Measurements from ENCODE around the gene CLVS2.

Gene CLVS2

GRCh38 chr6:123036648-123037047 is 40.6 kb downstream of the CLVS2 start:
- in situ Hi-C loops (cut with MboI; ENCODE audit: low sequenced_read_pairs, unreplicated experiment), result no loop called here
- no peak for DNase-seq (ENCODE audit: low spot score)

GRCh38 chr6:123039431-123039830 is 43.4 kb downstream of the CLVS2 start:
- in situ Hi-C loops (cut with MboI; ENCODE audit: low sequenced_read_pairs, unreplicated experiment), result no loop called here
- TF ChIP-seq CTCF (IDR thresholded peaks at IDR 0.05; ENCODE audit: borderline replicate concordance, control extremely low read depth, extremely low read depth, insufficient read depth, missing control alignments), result no peak
- DNase-seq (ENCODE audit: low spot score), result no peak

More at GRCh38 chr6:123036648-123037047, 40.6 kb downstream of the CLVS2 start:
- TF ChIP-seq CTCF (IDR thresholded peaks at IDR 0.05; ENCODE audit: borderline replicate concordance, control extremely low read depth, extremely low read depth, insufficient read depth, missing control alignments), result no peak

GRCh38 chr6:123042401-123042800 is 46.4 kb downstream of the CLVS2 start:
- in situ Hi-C loops (cut with MboI; ENCODE audit: low sequenced_read_pairs, unreplicated experiment), result no loop called here
- DNase-seq (ENCODE audit: low spot score), result no peak
- no peak for TF ChIP-seq CTCF (IDR thresholded peaks at IDR 0.05; ENCODE audit: borderline replicate concordance, control extremely low read depth, extremely low read depth, insufficient read depth, missing control alignments)

- in situ Hi-C loops (cut with MboI; ENCODE audit: low sequenced_read_pairs, unreplicated experiment), result no loop called here
- TF ChIP-seq CTCF (IDR thresholded peaks at IDR 0.05; ENCODE audit: borderline replicate concordance, control extremely low read depth, extremely low read depth, insufficient read depth, missing control alignments), result no peak
- DNase-seq (ENCODE audit: low spot score), result no peak
Measured at GRCh38 chr6:123044341-123044860, 48.4 kb downstream of the CLVS2 start.

- no peak for DNase-seq (ENCODE audit: low spot score)
- TF ChIP-seq CTCF (IDR thresholded peaks at IDR 0.05; ENCODE audit: borderline replicate concordance, control extremely low read depth, extremely low read depth, insufficient read depth, missing control alignments), result no peak
- in situ Hi-C loops (cut with MboI; ENCODE audit: low sequenced_read_pairs, unreplicated experiment), result no loop called here
Measured at GRCh38 chr6:123053602-123054225, 57.7 kb downstream of the CLVS2 start.

GRCh38 chr6:123055256-123055655 is 59.2 kb downstream of the CLVS2 start:
- TF ChIP-seq CTCF (IDR thresholded peaks at IDR 0.05; ENCODE audit: borderline replicate concordance, control extremely low read depth, extremely low read depth, insufficient read depth, missing control alignments), result no peak
- in situ Hi-C loops (cut with MboI; ENCODE audit: low sequenced_read_pairs, unreplicated experiment), result no loop called here

More at GRCh38 chr6:123055256-123055655, 59.2 kb downstream of the CLVS2 start:
- no peak for DNase-seq (ENCODE audit: low spot score)

Data from GM13976 (cell line).